ENCODE measurements around the gene PIK3R2.

PIK3R2 gene

GRCh38 chr19:18126097-18126496 lies 26.9 kb upstream of the PIK3R2 start:
- DNase-seq: no peak

DNA sequence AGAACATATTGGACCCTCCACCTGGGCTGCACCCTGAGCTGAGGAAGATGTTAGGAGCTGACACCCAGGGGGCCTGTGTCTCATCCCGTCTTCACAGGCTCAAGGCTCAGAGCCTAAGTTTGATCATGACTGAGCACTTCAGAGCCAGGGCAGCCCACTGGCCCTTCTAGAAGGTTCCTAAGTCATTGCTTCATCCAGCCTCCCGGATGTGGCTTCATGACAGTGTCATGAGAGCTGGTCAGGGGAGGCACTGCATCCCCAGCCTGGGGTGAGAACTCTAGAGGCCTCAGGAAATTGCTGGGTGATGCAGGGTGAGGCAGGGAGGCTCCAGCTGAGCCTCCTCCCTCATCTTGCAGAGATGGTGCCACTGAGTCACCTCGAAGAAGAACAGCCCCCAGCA lies 24.9 kb upstream of the PIK3R2 start:
- DNase-seq: no peak

DNA sequence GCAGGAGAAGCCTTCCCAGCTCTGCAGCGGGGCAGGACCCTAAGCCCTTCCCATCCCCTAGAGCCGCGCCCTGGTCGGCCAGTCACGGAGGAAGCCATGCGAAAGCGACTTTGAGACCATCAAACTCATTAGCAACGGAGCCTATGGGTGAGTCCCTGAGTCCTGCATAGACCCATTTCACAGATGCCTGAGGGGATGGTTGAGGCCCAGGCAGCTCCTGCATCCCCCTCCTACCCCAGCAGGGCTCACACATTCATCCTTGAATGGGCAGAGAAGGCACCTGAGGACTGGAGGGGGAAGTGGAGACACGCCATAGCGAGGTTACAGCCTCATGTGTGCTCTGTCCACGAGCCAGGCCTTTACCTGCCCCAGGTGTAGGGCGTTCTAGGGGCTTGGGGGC lies 24.2 kb upstream of the PIK3R2 start:
- no peak for DNase-seq

DNA sequence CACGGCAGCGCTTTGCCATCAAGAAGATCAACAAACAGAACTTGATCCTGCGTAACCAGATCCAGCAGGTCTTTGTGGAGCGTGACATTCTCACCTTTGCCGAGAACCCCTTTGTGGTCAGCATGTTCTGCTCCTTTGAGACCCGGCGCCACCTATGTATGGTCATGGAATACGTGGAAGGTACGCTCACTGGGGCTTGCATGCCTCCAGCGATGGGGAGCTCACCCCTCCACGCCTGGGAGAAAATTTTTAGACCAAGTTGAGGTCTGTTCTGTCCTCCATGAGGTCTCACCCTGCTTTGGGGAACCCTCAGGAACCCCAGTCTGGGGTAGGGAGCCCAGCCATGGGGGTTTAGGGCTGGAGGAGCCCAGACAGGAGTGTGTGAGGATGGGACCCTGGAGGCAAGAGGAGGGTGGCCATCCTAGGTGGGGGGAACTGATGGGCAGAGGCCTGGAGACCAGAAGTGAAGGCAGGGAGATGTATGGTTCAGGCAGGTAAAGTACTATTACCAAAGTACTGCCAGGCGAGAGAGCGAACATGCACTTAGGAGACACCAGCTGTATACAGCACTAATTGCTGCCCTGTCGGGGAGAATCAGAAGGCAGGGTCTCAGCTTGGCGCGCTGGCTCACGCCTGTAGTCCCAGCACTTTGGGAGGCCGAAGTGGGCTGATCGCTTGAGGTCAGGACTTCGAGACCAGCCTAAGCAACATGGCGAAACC lies 22.3 kb upstream of the PIK3R2 start:
- DNase-seq: no peak

GRCh38 chr19:18131841-18132596 lies 20.9 kb upstream of the PIK3R2 start:
- DNase-seq: no peak

DNA sequence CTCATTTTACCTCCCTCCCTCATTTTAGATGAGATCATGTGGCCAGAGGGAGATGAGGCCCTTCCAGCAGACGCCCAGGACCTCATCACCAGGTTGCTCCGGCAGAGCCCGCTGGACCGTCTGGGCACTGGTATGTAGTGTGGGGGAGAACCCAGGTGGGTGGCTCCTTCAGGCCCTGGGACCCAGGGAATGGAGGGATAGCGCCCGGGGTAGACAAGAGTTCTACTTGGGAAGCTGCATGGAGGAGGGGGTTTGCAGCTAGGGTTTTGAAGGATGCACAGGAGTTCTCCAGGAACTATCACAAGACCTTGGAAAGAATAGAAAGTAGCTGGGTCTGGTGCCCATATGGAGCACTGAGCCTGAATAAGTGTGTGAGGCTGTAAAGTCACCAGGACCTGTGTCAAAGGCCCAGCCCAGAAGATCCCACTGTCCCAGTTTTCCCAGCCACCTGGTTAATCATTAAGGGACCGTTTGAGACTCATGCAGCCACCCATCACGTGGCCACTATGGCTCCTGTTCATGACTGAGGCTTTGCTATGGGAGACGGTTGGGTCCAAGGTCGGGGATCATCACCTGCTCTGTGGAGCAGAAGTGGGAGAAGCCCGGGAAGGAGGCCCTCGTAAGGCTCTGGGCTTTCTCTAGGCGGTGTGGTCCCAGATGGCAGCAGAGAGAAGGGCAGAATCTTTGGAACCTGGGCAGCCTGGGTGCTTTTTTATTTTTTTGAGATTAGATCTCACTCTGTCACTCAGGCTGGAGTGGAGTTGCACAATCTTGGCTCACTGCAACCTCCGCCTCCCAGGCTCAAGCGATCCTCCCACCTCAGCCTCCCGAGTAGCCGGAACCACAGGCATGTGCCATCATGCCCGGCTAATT lies 17.0 kb upstream of the PIK3R2 start:
- DNase-seq: no peak

GRCh38 chr19:18137242-18137641 lies 15.7 kb upstream of the PIK3R2 start:
- no peak for DNase-seq

GRCh38 chr19:18137657-18138339 lies 15.2 kb upstream of the PIK3R2 start:
- no peak for DNase-seq

DNA sequence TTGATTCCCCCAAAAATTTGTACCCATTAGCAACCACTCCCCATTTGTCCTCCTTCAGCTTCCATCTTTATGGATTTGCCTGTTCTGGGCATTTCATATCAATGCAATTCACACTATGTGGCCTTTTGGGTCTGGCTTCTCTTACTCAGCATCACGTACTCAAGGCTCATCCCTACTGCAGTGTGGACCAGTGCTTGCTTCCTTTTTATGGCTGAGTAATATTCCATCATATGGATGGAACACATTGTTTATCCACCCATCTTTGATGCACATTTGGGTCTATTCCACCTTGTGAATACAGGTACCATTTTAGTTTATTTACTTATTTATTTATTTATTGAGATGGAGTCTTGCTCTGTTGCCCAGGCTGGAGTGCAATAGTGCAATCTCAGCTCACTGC lies 12.5 kb upstream of the PIK3R2 start:
- no peak for DNase-seq

- DNase-seq: no peak
These were observed 11.9 kb upstream of the PIK3R2 start for GRCh38 chr19:18141031-18141430.

- DNase-seq: no peak
These were observed 9.1 kb upstream of the PIK3R2 start for GRCh38 chr19:18143902-18144301.

- DNase-seq: no peak
These were observed 8.6 kb upstream of the PIK3R2 start for GRCh38 chr19:18144361-18144760.

DNA sequence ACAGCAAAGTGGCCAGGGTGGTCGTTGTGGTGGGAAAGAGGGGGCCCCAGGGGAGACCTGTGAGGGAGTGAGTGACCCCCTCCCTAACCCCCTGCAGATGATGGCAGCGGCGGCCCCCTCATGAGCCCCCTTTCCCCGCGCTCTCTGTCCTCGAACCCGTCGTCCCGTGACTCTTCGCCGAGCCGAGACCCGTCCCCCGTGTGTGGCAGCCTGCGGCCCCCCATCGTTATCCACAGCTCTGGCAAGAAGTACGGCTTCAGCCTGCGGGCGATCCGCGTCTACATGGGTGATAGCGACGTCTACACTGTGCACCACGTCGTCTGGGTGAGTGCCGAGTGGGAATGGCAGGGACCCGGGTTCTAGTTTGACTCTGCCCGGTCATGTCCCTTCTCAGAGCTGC lies 8.1 kb upstream of the PIK3R2 start:
- DNase-seq: no peak

- no peak for DNase-seq
These were observed 7.5 kb upstream of the PIK3R2 start for GRCh38 chr19:18145391-18145999.

DNA sequence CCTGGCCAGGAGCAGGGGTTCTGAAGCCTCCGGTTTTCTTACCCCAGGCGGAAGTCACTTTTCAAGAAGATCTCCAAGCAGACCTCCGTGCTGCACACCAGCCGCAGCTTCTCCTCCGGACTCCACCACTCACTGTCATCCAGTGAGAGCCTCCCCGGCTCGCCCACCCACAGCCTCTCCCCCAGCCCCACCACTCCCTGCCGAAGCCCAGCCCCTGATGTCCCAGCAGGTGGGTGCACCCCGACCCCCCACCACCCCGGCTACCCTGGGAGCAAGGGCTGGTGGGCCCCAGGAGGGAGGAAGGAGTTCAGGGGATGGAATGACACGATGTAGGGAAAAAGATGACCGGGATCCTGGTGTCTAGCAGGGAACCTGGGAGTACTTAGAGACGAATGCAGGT lies 5.6 kb upstream of the PIK3R2 start:
- no peak for DNase-seq

DNA sequence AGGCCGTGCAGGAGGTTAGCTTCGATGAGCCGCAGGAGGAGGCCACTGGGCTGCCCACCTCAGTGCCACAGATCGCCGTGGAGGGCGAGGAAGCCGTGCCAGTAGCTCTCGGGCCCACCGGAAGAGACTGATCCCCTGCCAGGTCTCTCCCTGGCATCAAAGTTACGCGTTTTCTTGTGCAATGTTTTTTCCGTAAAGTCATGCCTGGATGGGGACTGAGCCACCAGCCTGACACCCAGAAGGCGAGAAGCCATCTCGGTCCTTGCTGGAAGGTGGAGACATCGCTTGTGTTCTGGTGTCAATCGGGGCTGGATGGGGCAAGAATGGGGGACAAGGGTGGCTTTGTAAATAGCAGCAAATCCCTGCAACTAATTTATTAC lies 3.4 kb upstream of the PIK3R2 start:
- no peak for DNase-seq

- no peak for DNase-seq
These were observed 2.0 kb upstream of the PIK3R2 start for GRCh38 chr19:18150776-18151624.

DNA sequence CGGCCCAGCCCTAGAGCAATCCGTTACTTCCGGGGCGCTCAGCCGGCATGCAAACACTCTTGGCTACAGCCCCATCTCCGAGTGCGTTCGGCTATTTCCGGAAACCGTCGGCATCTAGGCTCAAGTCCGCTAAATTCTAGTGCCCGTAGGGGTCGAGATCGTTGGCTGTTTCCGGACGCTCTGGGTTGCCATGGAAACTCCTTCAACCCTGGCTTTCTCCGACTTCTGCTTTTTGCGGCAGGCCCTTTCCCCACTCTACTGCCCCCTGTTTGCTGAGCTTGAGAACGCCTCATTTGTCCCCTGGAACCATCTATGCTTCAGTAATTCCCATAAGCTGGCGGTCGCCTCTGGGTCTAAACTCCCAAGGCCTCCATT lies 534 bp upstream of the PIK3R2 start:
- peak; percentile 92 to 97 (median 92) for DNase-seq

DNA sequence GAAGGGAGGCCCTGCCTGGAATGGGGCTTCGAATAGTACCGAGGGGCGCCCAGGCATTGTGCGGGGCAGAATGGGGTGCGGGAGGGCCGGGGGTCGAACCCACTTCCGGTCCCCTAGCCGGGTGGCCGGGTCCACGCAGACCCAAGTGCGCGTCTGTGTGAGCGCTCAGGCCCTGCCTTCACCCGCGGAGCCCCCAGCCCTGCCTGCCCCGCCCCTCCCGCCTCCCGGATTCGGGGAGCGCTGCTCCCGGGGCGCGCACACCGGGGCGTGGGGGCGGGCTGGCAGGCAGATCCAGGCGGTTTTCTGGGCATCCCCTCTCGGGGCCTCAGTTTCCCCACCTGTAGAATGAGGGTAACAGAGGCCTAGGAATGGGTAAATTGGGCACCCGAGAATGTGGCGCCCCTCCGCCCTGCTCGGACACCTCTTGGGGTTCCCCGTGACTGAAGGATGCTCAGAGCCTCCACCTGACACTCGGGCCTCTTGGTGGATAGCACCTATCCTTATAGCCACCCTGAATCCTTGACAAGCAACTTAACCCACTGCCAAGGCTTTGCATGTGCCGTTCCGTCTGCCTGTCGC lies 682 bp downstream of the PIK3R2 start:
- no peak for DNase-seq

DNA sequence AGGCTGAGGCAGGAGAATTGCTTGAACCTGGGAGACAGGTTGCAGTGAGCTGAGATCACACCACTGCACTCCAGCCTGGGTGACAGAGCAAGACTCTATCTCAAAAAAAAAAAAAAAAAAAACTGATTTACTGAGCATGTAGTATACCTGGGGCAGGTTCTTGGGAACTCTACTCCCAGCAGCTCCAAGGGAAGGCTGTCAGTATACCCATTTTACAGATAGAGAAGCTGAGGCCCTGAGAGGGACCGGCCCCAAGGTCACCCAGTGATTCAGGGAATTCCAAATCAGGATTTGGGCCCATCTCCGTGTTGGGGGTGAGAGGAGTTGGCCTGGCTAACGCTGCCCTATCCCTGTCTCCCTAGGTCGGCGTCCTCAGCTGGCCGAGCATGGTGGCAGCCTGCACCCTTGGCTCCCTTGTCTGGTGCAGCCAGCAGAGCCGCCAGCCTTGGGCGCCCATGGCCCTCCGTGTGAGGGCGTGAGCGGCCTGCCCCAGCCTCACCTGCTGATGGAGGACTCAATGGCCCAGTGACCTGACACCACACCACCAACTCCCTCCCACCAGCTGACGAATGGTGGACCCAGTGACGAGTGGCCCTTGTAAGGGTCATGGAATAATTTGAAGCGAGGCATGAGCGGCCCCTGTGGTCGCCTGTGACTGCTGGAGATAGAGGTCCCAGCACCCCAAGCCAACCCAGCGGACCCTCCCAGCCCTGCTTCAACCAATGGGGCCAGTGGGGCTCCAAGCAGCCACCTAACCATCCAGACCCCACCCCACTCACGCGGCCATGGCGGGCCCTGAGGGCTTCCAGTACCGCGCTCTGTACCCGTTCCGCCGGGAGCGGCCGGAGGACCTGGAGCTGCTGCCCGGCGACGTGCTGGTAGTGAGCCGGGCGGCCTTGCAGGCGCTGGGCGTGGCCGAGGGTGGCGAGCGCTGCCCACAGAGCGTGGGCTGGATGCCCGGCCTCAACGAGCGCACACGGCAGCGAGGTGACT lies 2.4 kb downstream of the PIK3R2 start:
- no peak for DNase-seq

Measured in activated CD4-positive, CD25-positive, alpha-beta regulatory T cell (primary cell).